ENCODE data around the gene TM9SF2.

DNA sequence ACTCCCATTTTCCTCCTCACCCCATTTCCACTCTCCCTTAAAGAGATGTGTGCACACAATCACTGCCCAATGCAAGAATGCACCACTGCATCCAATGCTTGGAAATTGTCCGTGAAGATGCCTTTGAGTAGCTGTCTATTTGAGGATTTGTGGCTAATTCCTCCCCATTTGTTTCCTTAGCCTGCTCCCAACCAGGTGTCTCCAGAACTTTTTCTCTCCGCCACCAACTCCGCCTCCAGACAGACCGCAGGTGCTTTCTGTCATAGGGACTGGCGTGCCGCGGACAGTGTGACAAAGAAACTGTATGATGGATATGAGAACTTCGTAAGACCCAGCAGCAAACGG, 461 bp upstream of the TM9SF2 start:
- TF ChIP-seq, protein P1, sequence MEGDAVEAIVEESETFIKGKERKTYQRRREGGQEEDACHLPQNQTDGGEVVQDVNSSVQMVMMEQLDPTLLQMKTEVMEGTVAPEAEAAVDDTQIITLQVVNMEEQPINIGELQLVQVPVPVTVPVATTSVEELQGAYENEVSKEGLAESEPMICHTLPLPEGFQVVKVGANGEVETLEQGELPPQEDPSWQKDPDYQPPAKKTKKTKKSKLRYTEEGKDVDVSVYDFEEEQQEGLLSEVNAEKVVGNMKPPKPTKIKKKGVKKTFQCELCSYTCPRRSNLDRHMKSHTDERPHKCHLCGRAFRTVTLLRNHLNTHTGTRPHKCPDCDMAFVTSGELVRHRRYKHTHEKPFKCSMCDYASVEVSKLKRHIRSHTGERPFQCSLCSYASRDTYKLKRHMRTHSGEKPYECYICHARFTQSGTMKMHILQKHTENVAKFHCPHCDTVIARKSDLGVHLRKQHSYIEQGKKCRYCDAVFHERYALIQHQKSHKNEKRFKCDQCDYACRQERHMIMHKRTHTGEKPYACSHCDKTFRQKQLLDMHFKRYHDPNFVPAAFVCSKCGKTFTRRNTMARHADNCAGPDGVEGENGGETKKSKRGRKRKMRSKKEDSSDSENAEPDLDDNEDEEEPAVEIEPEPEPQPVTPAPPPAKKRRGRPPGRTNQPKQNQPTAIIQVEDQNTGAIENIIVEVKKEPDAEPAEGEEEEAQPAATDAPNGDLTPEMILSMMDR (IDR thresholded peaks at IDR 0.05), result no peak
- TF ChIP-seq POLR2AphosphoS5 (IDR thresholded peaks at IDR 0.05; ENCODE audit: low read depth, low read length), result no peak
- TF ChIP-seq, protein P2, sequence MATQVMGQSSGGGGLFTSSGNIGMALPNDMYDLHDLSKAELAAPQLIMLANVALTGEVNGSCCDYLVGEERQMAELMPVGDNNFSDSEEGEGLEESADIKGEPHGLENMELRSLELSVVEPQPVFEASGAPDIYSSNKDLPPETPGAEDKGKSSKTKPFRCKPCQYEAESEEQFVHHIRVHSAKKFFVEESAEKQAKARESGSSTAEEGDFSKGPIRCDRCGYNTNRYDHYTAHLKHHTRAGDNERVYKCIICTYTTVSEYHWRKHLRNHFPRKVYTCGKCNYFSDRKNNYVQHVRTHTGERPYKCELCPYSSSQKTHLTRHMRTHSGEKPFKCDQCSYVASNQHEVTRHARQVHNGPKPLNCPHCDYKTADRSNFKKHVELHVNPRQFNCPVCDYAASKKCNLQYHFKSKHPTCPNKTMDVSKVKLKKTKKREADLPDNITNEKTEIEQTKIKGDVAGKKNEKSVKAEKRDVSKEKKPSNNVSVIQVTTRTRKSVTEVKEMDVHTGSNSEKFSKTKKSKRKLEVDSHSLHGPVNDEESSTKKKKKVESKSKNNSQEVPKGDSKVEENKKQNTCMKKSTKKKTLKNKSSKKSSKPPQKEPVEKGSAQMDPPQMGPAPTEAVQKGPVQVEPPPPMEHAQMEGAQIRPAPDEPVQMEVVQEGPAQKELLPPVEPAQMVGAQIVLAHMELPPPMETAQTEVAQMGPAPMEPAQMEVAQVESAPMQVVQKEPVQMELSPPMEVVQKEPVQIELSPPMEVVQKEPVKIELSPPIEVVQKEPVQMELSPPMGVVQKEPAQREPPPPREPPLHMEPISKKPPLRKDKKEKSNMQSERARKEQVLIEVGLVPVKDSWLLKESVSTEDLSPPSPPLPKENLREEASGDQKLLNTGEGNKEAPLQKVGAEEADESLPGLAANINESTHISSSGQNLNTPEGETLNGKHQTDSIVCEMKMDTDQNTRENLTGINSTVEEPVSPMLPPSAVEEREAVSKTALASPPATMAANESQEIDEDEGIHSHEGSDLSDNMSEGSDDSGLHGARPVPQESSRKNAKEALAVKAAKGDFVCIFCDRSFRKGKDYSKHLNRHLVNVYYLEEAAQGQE (IDR thresholded peaks at IDR 0.05; ENCODE audit: insufficient read depth in 1 of 2, low read depth in 2 of 2, low read length in 1 of 2), result no peak

All from Panc1 (cell line).